GM19023 (cell line): ENCODE results near the gene PCYT2.

Experiments
- ATAC-seq: cut with Tn5 transposase; IDR thresholded peaks from one replicate; pipeline ENCODE4 v1.9.1; 2021; ENCODE audit warnings: mild to moderate bottlenecking, moderate library complexity; ENCODE audit not compliant: unreplicated experiment

PCYT2 gene

DNA sequence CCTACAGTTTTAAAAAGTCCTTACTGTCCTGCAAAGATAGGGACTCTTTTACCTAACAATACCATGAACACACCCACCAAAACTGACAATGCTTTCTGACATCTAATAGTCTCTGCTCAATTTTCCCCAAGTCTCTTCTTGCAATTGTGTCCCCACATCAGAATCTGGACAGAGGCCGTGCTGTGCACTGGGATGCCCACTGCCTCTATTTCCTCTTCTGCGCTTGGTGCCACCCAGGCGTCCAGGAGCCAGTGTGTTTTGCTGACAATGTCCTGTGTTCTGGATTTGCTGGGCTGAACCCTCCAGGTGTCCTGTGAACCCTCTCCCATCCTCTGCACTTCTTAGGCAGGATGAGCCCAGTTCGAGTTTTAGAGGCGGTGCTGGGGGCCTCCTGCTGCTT, 33.6 kb downstream of the PCYT2 start:
- ATAC-seq = no peak

DNA sequence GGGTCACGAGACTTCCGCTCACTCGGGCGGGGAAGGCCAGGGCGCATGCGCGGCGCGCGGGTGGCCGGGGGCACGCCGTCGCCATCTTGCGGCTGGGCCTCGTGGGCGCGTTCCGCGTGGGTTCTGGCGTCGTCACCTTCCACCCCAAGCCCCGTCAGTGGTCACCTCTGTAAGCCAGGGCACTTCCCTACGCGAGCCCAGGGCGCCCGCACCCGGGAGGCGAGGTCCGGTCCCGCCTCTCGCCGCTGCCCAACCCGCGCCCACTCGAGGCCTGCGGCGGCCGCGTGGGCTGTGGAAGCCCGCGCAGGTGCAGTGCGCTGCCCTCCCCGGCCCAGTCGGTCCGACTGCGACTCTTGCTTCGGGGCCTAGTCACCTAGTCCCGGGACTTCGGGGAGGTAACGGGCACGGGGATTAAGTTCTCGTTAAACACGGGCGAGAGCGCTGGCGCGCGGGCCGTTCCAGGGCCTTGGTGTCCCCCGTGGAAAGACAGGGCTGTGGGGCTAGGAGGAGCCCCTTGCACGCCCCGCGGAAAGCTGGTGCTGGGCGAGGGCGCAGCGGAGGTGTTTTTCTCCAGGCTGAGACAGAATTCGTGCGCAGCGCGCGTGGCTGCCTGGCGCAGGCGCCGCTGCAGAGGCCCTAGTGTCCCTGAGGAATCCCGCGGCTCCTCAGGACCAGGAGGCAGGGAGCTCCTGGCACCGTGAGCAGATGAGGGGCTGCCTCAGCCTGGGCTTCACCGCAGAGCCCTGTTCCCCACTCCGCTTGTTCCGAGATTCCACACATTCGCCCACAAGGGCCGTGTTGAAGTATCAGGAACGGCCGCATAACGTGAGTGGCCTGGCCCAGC, 39.6 kb downstream of the PCYT2 start:
- ATAC-seq = peak; percentile 56

DNA sequence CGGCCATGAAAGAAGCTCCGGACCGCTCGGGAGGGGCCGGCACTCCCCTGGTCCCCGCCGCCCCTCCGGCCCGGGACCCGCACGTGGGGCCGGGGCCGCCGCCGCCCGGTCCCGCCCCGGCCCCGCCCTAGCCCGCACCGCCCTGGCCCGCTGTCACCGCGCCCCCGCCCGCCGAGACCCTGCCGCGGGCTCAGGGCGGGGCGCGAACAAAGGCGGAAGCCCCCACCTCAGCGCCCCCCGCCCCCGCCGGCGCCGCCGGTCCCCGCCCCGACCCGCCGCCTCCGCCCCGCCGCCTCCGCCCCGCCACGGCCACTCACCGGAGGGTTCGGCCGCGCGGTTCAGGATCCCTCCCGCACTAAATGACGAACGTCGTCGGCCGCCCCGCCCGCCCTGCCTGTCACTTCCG, 40.2 kb downstream of the PCYT2 start, which contains the start of gene ARHGDIA:
Gene ARHGDIA, minus strand, starts transcription at position 357 of the 406 bp plus-strand sequence. CDS start 1,407 bp downstream, outside the sequence.
- peak; percentile 24 for ATAC-seq

DNA sequence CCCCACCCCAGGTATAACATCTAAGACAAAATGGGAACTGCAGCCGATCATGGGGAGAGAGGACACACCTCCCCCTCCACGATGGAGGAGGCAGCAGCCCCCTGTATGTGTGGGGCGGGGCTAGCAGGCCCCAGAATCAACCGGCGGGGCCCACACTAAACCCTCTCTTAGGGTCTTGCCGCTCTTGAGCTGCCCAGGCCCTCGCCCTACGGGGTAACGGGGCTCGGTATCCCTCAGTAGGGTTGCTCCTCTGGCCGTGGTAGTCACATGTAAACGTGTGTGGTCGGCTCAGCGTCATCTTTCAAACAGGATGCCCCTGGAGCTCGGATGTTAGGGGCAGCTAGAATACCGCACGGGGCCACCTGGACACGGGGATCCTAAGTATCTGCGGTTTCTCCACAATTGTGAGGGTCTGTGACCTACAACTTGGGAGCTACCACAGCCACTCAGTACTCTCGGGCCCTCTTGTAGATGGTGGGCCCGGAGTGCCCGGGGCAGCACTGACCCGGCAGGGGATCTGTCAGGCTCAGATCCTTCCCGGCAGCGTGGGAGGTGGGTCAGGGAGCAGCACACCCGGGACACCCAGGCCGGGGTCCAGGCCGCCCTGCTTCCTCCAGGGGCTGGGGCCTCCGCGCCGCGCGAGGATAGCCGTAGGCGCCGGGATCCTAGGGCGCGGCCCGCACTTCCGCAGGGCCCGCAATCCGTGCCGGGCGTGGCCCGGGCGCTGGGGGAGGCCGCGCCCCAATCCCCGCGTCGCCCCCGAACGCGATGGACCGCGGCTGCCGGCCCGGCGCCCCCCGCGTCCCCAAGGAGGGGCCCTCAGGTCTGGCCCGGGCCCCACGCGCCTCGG, 40.8 kb downstream of the PCYT2 start:
- ATAC-seq = peak; percentile 18

DNA sequence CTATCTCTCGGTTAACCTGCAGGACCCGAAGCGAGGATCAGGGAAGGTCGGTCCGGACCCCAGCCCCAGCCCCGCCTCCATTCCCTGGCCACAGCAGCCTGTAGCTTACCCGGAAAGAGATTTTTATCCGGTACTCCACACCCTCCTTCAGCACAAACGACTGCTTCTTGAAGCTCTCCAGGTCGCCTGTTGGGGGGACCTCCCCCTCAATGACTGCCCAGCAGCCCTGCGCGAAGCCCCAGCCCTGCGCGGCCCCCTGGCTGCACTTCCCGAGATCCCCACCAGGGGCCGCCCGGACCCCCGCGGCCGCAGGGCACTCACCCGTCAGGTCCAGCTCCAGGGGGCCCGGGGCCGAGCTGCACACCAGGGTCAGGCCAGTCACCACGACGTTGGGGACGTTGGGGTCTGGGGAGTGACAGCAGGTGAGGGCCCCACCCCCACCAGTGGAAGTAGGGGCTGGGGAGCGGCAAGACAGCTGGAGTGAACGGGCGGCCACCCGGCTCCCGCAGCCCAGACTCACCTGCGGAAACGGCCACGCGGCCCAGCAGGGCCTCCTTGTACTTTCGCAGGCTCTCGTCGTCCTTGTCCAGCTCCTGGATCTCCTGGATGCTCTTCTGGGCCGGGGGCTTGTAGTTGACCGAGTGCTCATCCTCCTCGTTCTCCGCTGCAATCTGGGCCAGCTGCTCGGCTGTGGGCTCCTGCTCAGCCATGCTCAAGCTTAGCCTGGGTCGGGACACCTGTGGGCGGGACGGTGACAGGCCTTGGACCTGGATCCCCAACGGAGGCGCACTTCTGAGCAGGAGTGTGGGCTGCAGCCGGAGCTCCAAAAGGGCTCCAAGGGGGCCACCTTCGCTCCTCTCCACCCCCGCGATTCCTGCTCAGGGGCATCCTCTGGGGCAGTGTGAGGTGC, 41.7 kb downstream of the PCYT2 start:
- ATAC-seq = no peak

DNA sequence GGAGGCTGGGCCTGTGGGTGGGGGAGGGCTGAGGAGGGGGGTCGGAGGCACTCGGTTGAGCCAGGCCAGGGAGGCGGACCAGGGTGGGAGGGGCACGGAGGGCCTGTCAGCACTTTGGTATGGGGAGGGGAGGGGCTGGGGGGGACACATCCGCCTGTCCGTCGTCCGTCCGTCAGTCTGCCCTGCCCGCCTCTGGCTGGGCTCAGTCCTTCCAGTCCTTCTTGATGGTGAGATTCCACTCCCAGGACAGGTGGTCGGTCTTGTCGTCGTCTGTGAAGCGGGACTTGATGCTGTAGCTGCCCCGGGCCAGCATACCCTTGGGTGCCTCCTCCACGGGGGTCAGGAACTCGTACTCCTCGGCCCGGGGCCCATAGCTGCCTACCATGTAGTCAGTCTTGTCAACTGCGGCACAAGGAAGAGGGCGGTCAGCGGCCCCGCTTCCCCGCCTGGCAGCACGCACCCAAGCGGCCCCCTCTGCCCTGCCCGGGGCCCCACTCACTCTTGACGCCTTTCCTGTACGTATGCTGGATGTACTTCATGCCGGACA, 42.5 kb downstream of the PCYT2 start:
- ATAC-seq = no peak

DNA sequence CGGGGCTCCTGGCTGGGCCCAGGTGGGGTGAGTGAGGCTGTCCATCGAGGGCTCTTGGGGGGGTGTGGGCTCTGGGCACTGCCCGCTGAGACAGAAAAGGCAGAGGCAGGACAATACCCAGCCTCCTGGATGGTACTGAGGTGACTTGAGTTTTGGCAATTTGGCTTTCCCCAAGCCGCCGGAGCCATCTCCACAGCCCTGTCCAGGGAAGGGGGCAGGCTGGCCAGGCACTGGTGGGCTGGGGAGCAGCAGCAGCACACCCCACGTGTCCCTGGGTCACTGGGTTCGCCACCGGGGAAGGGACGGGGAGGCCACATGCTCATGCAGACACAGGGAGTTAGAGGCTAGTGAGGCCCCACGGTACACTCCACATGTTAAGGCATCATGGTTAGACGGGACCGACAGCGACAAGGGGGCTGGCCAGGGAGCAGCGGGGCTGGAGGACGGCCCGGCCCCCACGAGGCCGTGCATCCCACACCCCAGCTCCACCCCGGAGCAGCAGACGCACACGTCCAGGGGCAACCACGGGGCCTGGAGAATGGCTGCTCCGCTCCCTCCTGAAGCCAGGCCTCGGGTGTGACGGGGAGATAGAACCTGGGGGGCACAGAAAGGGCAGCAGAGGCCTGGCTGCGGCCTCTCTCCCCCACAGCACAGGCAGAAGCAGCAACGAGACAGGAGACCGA, 43.1 kb downstream of the PCYT2 start:
- ATAC-seq = no peak

DNA sequence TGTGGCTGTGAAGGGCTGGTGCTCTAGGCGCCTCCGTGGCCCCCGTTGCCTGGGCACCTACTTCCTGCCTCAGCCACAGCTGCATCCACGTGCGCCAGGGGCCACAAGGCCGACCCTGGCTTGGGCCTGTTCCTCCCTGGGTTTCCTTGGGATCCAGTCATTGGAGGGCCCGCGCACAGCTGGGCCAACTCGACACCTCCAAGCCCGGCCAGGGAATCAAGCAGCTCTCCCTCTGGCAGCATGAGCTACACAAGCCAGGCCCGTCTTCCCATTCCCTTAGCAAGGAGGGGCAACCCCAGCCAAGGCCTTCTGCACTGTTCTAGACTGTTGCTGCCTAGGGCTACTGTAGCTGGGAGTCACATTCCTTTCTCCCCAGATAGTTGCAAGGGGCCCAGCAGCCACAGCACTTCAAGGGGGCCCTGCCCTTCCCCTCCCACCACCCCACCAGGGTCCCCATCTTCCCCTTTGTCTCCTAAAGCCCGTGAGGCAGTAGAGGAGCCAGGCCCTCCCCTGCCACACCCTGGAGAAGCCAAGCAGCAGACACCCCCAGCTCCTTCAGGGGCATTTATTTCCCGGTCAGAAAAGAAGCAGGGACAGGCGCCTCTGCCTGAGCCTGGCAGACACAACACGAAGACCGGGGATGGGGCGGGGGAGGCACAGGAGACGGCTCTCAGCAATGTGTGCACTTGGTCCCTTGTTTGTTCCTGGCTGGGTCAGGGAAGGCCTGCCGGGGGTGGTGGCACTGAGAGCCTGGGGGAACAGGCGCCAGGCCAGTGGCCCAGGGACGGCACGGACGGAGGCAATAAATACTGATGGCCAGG, 43.8 kb downstream of the PCYT2 start:
- no peak for ATAC-seq

DNA sequence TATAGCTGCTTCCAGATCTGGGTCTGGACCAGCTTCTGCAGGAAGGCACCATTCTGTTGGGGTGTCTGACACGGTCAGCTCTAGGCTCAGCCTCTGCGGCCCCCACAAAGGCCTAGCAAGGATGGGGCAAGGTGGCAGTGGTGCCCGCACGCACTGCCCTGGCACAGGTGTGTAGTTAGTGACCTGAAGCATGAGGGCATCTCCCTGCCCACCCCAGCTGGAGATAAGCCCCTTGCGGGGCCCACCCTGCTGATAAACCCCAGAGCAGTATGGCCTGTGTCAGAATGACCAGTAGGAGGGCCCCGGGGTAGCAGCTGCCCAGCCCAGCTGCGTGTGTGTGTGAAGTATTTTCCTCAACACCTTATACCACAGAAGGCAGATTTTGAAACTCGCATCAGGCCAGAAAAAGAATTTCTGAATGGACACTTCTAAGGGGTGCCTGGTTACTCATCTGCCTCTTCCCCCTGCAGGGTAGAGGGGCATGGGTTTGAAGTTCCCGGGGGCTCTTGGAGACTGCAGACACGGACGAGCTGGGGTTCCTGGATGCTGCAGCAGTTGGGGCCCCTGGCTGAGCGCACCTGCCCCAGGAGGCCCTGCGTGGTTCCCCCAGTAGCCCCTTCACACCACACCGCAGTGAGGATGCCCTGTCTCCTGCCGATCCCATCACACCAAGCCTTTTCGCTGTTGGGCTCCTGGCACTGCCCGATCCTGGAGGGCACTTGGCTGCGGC, 44.6 kb downstream of the PCYT2 start:
- ATAC-seq = no peak

DNA sequence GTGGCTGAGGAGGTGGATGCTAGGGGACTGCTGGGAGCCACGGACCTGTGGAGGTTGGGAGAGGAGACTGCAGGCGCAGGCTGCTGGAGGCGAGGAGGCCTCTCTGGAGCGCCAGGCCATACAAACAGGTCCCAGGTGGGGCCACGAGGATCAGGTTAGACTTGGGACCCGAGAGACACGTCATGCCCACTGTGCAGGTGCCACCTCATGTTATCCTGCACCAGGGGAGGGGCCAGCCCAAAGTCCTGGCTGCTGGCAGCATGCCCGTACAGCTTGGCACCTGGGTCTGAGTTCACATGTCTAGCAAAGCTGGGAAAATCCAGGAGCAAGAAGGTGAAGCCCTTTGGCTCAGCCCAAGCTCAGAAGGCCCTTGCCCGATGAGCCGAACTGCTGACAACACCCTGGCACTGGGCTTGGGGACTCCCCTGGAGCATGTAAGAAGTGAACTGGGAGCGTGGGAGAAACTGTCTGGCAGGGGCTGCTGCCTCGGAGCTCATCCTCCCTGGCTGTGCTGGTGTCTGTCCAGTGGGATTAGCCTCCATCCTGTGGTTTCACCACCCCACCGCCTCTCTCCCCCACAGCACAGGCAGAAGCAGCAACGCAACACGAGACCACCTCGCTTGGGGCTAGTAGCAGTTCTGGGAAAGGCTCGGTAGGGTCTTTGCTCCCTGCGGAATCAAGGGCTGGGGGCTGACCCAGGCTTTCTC, 45.3 kb downstream of the PCYT2 start:
- ATAC-seq = no peak

DNA sequence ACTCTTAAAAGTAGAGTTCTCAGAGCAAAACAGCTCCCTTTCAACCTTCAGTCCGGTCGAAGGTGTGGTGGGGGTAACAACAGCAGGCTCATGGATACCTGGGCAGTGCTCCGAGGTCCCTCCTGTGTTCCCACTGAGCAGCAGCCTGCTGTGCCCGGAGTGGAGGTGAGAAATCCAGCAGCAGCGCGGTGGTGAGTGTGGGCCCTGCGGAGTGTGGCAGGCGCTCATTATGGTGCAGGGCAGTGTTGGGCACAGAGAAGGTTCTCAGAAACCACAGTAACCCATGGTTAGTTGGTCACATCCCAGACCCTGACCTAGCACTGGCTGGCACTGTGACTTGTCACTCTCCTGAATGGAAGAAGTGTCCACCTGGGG, 45.9 kb downstream of the PCYT2 start:
- ATAC-seq = no peak

DNA sequence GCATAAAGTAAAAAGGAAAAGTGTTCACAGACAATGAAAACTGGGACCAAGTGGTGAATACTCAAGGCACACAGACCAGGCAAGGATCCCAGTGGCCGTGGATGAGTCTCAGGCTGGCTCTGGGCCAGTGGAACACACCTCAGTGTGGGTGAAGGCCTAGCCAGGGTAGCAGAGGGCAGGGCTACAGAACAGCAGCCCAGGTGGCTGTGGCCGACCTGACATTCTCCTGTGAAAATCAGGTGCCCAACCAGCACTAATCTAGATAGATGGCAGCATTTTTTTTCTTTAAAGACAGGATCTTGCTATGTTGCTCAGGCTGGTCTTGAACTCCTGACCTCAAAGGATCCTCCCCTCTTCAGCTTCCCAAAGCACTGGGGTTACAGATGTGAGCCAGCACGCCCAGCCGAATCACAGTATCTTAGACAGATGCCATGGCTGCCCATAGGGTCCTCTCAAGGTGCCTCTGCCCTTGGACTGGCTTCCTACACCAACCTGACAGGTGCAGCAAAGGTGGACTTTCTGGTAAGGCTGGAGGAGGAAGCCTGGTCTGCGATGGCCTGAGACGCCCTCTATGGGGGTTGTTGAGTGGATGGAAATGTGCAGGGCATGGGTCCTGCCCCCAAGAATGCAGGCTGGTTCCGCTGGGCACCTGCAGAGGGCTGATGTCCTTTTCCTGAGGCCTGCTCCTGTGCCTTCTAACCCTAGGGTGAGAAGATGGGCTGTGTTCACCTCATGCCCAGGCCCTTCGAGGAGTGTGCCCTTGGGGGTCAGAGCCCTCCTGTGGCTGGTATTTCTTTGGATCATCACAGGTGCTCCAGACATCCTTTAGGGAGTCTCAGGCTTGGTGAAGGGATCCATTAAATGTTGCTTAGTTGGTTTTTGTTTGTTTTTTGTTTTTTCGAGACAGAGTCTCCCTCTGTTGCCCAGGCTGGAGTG, 47.1 kb downstream of the PCYT2 start:
- ATAC-seq = no peak

DNA sequence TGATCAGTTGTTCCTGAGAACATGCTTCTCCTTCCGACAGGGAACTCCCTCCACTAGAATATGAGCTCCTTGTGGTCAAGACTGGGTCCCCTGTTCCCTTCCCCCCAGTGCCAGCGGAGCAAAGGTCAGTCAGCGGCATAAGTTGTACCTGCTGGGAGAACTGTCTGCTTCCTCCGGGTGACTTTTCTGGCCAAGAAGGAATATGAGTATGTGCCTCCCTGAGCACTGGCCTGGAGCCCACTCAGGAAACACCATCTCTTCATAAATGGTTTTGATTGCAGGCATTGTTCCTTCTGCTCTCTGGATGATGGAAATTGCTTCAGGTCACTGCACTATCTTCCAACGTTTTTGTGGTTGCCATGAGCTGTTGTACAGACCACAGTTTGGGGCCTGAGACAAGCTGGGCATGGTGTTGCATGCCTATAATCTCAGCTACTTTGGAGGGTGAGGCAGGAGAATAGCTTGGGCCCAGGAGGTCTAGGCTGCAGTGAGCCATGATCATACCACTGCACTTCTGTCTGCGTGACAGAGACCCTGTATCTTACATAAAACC, 48.0 kb downstream of the PCYT2 start:
- ATAC-seq = no peak

DNA sequence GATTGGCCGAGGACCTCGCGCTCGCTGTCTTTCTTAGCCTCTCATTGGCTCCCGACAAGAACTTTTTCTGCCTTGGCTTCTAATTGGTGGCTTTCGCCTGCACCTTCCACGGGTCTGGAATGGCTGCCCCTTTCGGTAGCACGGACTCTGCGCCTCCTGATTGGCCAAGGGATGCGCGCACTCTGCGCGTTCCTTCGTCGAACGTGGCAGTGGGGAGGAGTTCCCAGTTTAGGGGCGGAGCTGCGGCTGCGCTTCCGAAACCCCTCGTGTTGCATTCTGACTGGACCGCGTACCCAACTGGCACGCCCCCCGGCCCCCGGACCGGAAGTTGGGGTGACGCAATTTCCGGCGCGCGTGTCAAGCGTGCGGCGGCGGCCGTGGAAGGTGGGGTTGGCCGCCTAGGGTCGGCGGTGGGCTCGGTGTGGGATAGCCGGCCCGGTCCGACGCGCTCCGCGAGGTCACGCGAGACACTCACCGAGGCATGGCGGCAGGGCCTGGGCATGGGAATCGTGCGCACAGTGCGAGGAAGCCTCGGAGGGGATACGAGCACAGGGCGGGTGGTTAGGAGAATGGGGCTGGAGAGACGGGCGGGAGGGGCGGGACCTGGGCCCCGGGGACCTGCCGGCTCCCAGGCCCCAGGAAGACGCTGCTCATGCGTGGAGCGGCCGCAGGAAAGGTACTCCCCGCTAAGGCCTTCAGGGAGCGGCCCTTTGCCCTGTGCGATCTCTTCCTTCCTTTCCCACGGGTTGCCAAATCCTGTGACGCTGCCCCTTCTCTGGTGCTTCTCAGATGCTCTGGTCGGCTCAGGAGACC, 50.2 kb downstream of the PCYT2 start:
- ATAC-seq = peak; percentile 74

DNA sequence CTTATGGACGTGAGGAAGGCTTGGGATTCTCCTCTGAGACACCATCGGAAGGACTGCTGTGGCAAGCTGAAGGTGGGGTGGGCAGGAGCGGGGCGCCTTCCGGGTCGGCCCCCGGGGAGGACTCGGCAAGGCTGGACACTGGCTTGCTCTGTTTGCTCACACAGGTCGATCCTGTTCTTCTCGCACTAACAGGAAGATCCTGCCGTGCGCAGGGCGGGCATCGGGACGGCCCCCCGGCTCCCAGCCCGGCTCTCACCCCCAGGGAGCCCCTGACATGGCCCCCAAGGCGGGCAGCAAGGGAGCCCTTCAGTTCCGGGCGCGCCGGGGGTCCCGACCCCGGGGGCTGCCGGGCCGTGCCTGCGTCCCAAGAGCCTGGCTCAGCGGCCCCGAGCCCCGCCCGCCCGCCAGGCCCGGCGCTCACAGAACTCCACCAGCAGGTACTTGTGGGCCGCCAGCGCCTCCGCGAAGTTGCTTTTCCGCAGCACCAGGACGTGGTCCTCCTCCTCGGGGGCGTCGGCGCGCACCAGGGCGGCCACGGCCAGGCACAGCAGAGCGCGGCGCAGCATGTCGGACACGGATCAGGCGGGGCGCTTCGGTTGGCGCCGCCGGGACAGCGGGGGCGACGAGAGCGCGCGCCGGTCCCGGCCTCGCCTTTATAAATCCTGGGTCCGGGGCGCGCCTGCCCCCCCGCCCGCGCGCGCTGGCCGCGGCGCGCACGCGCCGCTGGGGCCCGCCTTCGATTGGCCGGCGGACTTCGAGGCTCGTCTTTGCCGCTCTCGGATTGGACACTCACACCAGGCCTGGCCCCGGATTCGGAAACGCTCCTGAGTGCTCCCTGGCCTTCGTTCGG, 51.1 kb downstream of the PCYT2 start, which contains the start of gene P4HB:
Gene P4HB, minus strand, starts transcription at position 630 of the 850 bp plus-strand sequence. Its CDS starts 64 bp downstream, at position 566.
- ATAC-seq = peak; percentile 3
